ACHN (cell line): ENCODE results near the gene THAP11.
"Not testable (repeated sequence)": the region's sequence is repeated elsewhere in the genome, so short reads cannot be mapped to it uniquely, and the experiment has no call there.

ENCODE experiments used
- DNase-seq: peaks from one replicate; pipeline ENCODE4 v3.0.0-alpha.2; 2015
- in situ Hi-C: cut with HindIII; loops from 2 replicates; pipeline ENCODE4 v1.10.0; 2017; ENCODE audit warnings: low sequenced_read_pairs, low pct_ligation_motif_present, low pct_unique_long_range_greater_than_20kb

THAP11 gene

GRCh38 chr16:67833030-67833414, 9.1 kb upstream of the THAP11 start:
- peak; percentile 37 for DNase-seq
- in situ Hi-C loops, result no loop called here

- in situ Hi-C loops, result no loop called here
- DNase-seq, result peak; percentile 95
Observed at GRCh38 chr16:67833415-67834241, 8.5 kb upstream of the THAP11 start.

GRCh38 chr16:67834242-67834614, 7.9 kb upstream of the THAP11 start:
- in situ Hi-C loops, result no loop called here

GRCh38 chr16:67837190-67837589, 4.9 kb upstream of the THAP11 start:
- DNase-seq, in situ Hi-C loops: not testable (repeated sequence)

More at GRCh38 chr16:67834242-67834614, 7.9 kb upstream of the THAP11 start:
- DNase-seq, result no peak

GRCh38 chr16:67837811-67838210, 4.3 kb upstream of the THAP11 start:
- in situ Hi-C loops, result no loop called here
- no peak for DNase-seq

GRCh38 chr16:67841198-67841815, 813 bp upstream of the THAP11 start:
- in situ Hi-C loops, result no loop called here

GRCh38 chr16:67842509-67843342, 606 bp downstream of the THAP11 start:
- in situ Hi-C loops, result no loop called here

More at GRCh38 chr16:67841198-67841815, 813 bp upstream of the THAP11 start:
- DNase-seq, result no peak

GRCh38 chr16:67843343-67843765, 1.2 kb downstream of the THAP11 start:
- in situ Hi-C loops, result no loop called here
- DNase-seq, result no peak

More at GRCh38 chr16:67842509-67843342, 606 bp downstream of the THAP11 start:
- DNase-seq, result no peak

- in situ Hi-C loops, result no loop called here
- DNase-seq, result peak; percentile 16
Observed at GRCh38 chr16:67844497-67844896, 2.4 kb downstream of the THAP11 start.

- in situ Hi-C loops, result no loop called here
- DNase-seq, result no peak
Observed at GRCh38 chr16:67845291-67846062, 3.4 kb downstream of the THAP11 start.

- DNase-seq, result peak; percentile 9
- in situ Hi-C loops, result no loop called here
Observed at GRCh38 chr16:67846063-67846319, 3.9 kb downstream of the THAP11 start.

- in situ Hi-C loops, result no loop called here
- DNase-seq, result peak; percentile 97
Observed at GRCh38 chr16:67846320-67847063, 4.4 kb downstream of the THAP11 start, which contains the start of gene NUTF2. TSS of gene NUTF2 (plus strand) at chr16:67846933. CDS start at chr16:67865131, 18,198 bp downstream.

GRCh38 chr16:67847064-67847861, 5.1 kb downstream of the THAP11 start, which contains the start of gene CENPT:
TSS of gene CENPT (minus strand) at chr16:67847693. CDS start at chr16:67833859, 13,834 bp downstream.
- in situ Hi-C loops, result no loop called here
- DNase-seq, result peak; percentile 75

GRCh38 chr16:67848118-67848517, 6.0 kb downstream of the THAP11 start:
- DNase-seq, result no peak
- in situ Hi-C loops, result no loop called here

- DNase-seq, result no peak
- in situ Hi-C loops, result no loop called here
Observed at GRCh38 chr16:67853670-67854069, 11.6 kb downstream of the THAP11 start.

- no peak for DNase-seq
- in situ Hi-C loops, result no loop called here
Observed at GRCh38 chr16:67855789-67856188, 13.7 kb downstream of the THAP11 start.

GRCh38 chr16:67856927-67857546, 14.9 kb downstream of the THAP11 start:
- DNase-seq, result no peak
- in situ Hi-C loops, result no loop called here
